ENCODE results near the gene HSD17B1.
"Not testable (repeated sequence)": the region's sequence is repeated elsewhere in the genome, so short reads cannot be mapped to it uniquely, and the experiment has no call there.

HSD17B1 gene, protein sequence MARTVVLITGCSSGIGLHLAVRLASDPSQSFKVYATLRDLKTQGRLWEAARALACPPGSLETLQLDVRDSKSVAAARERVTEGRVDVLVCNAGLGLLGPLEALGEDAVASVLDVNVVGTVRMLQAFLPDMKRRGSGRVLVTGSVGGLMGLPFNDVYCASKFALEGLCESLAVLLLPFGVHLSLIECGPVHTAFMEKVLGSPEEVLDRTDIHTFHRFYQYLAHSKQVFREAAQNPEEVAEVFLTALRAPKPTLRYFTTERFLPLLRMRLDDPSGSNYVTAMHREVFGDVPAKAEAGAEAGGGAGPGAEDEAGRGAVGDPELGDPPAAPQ

DNA sequence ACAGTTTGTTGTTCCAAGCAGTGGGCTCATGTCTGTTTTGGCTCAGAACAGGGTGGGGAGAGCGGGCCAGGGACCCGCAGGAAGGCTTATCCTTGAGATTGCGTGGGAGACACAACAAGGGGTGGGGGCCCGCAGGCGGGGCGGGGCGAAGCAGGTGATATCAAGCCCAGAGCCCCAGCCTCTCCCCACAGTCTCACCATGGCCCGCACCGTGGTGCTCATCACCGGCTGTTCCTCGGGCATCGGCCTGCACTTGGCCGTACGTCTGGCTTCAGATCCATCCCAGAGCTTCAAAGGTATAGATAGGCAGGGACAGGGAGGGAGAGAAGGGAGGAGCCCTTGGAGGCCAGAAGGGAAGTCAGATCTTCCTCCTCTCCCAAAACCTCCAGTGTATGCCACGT, at the start of gene HSD17B1:
Gene HSD17B1, plus strand, starts transcription at position 188 of the 400 bp plus-strand sequence. Its CDS starts 11 bp downstream, at position 199.
- DNase-seq (ENCODE audit: low read depth) = not testable (repeated sequence)

DNA sequence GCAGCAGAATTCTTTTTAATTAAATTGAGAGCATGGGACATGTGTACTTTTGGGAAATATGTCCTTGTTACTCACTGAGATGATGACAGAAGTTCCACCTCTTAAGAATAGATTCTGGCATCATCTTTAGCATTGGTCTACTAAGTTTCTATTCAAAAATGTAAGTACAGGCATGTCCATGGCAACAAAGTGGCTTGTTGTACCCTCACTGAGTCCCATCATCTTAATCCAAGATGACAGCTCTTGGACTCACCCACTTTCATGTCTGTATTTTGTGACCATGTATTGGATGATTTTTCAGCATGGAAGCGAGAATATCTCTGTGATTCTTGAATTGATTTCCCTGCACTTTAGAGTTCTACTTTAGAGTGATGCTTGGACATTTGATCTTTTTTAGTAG, 49.8 kb upstream of the HSD17B1 start:
- no peak for DNase-seq (ENCODE audit: low read depth)

DNA sequence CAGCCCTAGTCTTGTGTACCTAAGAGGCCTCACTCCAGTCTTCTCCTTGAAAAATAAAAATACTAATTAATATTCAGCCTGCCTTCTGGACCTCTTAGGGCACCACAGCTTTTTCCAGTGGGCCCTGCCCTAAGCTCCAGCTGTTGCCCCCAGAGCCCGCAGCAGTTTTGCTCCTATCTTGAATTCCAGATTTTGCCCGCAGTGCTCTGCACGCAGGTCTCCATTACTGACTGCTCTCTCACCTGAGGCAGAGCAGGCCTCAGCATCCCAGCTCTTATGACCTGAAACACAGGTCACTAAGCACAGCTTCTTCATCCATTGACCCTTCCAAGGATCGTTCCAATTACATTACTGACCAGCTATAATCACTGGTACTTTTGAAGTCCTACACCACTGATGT, 45.1 kb upstream of the HSD17B1 start:
- no peak for DNase-seq (ENCODE audit: low read depth)

DNA sequence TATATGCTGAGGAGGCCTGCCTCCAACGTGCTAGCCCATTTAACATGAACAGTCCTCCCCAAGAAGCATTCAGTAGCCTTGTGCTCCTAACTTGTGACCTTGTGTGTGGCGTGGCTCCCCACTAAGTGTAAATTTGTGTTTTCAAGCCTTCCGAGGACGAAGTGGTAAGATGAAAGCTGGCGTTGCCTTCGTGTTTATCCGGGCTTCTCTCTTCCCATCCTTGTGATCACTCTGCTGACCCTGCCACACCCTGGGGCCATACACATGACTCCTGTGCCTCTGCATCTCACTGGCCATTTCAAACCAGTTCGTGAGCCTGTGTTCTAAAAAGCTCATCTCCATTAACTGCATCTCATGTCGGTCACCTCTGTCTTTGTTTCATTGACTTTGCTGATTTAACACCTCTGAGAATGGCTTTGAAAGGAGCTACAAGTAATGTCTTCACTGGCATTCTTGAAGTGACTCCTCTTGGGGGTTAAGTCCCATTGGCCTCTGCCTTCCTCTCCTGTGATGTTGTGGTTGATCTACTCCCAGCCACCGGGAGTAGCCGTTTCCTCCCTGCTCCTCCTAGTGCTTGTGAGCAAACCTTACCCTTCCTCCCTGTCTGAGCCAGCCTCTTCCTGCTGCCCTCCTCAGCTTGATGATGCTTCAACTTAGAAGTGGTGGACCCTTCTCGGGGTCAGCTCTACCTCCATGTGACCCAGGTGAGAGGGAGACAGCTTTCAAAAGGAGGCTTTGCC, 44.1 kb upstream of the HSD17B1 start:
- DNase-seq (ENCODE audit: low read depth) = no peak

DNA sequence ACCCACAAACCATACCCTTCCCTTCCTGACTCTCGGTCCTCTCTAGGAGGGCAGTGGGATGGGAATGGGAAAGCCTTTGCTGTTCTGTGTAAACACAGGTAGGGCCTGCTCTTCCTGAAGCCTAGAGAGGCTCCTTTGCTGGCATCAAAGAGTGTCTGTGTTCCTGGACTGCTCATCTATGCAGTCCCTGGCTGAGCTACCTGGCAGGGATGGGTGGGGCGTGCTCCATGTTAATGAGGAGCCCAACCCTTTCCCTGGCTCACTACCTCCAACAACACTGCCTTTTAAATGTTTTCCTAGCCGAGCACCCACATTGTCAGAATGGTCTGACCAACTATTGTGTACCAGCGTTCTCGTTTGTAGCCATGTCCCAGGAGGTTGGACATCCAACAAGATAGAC, 43.3 kb upstream of the HSD17B1 start:
- no peak for DNase-seq (ENCODE audit: low read depth)

DNA sequence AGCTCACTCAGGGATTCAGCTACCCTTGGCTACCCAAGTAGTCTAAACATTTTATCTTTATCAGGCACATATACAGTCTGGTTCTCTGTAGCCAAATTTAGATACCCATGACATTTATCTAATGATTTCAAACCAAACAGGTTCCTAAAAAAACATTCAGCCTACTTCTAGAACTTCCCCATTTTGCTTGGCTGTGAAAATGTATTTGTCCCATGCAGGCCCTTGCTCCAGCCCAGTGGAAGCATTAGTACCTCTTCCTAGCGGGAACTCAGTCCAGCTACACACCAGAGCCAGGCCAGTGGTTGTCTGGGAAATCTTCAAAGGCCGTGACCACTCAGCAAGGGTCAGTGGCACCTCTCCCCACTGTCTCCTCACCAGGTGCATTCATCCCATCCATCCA, 42.9 kb upstream of the HSD17B1 start:
- DNase-seq (ENCODE audit: low read depth) = no peak

DNA sequence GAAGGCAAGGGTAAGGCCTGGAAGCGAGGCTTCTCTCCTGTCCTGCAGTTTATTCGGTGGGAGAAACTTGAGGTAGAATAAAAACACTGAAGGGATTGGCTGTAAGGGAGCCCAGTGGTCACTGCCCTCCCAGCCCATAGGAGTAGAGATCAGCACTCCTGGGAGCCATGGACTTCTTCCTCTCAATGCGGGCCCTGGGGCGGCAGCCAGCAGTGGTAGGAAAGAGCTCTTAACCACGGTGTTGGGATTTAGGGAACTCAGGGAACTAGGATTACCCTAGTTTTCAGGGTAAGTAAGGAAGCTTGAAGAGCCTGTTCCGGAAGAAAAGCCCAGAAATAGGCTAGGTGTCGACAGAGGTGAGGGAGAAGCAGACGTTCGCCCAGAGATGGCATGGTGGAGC, 40.5 kb upstream of the HSD17B1 start:
- DNase-seq (ENCODE audit: low read depth) = no peak

DNA sequence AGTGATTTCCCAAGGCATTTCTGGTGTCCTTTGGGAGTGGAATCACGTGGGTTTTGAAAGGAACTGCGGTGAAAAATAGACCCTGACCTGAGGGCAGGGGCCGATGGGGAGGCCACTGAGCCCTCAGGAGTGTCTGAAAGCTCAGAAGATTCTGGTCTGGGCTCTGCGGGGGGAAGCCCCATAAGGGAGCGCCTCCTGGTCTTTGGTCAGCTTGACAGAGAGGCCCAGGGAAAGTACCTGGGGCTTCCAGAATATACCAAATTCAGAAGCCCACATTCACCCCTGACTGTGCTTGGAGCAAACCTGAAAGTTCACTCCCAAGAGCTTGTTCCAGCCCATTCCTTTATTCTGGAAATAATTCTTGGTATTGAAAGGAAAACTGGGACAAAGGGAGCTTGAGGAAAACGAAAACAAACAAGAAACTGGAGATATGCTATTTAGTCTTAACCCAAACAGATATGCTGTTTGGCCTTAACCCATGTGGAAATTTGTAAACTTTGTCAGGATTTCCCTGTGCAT, 39.9 kb upstream of the HSD17B1 start:
- no peak for DNase-seq (ENCODE audit: low read depth)

DNA sequence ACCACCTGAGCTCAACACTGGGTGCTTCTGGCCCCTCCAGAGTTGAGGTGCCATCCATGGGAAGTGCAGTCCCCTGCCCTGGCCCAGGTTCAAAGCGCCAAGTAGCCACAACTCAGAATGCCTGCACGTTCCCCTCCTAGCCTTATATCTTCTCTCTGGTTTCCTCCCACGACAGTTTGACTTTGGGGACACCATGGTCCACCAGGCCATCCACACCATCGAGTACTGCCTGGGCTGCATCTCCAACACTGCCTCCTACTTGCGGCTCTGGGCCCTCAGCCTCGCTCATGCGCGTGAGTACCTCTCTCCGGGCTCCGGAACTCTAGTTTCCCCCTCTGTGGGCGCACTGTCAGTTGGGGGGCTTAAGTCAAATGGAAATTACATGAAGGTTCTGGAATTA, 39.0 kb upstream of the HSD17B1 start:
- DNase-seq (ENCODE audit: low read depth) = no peak

DNA sequence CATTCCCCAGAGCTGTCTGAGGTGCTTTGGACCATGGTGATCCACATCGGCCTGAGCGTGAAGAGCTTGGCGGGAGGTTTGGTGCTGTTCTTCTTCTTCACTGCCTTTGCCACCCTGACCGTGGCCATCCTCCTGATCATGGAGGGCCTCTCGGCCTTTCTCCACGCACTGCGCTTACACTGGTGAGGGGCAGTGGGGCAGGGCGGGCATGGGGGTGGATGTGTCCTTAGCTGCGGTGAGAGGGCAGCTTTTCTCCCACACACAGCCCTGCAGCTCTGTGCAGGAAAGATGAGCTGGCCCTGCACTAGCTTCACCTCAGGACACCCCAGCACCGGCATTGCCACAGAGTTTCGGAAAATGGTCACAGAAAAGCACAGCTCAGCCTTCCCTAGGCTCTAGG, 38.4 kb upstream of the HSD17B1 start:
- DNase-seq (ENCODE audit: low read depth) = no peak

DNA sequence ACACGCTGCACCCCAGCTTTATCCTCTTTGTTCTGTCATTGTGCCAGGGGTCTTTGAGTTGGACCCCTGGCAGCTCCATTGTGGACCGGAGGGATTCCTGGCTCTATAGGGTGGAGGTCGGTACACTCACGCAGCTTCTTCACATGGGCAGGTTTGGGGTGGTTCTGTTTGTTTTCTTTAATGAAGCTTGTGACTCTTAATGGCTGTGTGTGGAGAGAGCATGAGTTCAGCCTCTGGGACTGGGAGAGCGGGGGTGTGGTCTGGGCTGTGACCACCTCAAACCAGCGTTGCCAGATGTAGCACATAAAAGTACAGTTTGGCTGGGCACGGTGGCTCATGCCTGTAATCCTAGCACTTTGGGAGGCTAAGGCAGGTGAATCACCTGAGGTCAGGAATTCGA, 37.9 kb upstream of the HSD17B1 start:
- DNase-seq (ENCODE audit: low read depth) = no peak

DNA sequence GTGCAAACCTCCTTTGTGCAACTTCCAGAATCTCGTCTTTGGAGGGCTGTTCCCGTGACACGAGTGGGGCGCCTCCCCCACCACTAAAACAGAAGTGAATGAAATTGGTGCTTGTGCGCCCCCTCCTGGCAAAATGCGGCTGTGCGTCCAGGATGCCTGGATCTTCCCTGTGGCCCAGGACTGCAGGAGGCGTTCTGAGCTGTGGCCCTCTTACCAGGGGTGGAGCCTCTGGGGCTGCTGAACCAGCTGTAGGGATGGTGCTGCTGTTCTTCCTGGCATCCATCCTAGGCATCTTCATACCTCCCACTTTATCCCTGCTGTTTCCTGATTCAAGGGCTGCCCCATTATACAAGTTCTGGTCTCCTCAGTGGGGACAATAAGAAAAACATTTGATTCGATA, 35.2 kb upstream of the HSD17B1 start:
- DNase-seq (ENCODE audit: low read depth) = peak; percentile 84

DNA sequence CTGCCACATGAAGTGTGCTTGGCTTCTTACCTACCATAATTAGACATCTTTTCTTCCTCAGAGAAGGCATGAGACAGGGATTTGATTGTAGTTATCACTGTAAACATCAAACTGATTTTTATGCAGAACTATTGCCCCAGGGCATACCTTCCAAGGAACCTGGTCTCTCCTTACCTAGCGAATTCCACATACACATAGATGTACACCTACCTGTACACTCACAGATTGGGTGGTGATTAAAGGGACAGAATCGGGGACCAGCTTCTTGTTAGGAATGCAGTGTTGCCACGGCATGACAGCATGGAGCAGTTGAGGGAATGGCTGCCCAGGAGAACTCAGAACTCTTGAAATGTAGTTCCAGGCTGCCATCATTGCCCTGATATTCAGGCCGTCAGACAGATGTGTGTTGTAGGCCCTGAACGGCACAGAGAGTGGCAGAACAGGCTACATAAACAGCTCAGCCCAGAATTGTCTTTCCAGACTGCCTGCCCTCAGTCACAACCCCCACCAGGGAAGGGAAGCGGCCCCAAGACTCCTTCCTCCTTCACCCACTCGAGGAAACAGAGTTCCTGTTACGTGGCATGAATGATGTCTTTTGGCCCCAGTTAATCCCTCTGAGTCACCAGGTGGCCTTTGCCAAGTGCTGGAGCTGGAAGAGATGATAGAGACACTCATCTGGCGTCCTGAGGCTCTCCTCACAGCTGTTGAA, 34.5 kb upstream of the HSD17B1 start:
- DNase-seq (ENCODE audit: low read depth) = peak; percentile 97

DNA sequence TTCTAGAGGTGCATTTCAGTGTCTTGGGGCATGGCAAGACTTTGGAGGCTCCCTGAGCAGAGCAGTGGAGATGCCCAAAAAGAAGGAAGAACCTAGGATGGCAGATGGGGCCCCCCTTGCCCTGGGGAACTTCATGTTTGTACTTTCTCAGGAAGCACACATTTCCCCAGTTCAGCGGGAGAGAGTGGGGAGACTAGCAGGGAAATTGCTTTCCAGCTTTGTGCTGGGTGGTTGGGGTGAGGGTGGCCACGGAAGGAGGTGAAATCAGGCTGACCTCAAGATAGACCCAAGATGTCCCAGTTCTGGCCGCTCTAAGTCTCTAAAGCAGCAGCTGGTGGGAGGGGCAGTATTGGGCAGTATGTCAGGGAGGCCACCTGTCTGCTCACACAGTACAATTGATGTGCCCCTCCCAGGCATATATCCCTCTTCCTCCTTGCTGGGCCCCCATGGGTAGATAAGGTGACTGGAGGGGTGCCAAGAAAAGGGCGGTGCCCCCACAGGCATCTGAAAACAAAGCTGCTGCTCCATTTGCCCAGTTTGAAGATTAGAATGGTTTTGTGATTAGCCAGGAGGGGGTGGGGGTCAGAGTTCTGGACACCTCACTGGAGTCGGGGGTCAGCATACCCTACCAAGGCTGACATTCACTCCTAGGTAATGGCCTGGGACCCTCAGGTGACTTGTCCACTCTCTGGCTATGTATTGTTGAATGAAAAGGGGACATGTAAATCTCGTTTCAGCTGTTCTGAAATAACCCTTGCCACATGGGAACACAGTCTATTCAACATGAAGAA, 33.8 kb upstream of the HSD17B1 start:
- no peak for DNase-seq (ENCODE audit: low read depth)

DNA sequence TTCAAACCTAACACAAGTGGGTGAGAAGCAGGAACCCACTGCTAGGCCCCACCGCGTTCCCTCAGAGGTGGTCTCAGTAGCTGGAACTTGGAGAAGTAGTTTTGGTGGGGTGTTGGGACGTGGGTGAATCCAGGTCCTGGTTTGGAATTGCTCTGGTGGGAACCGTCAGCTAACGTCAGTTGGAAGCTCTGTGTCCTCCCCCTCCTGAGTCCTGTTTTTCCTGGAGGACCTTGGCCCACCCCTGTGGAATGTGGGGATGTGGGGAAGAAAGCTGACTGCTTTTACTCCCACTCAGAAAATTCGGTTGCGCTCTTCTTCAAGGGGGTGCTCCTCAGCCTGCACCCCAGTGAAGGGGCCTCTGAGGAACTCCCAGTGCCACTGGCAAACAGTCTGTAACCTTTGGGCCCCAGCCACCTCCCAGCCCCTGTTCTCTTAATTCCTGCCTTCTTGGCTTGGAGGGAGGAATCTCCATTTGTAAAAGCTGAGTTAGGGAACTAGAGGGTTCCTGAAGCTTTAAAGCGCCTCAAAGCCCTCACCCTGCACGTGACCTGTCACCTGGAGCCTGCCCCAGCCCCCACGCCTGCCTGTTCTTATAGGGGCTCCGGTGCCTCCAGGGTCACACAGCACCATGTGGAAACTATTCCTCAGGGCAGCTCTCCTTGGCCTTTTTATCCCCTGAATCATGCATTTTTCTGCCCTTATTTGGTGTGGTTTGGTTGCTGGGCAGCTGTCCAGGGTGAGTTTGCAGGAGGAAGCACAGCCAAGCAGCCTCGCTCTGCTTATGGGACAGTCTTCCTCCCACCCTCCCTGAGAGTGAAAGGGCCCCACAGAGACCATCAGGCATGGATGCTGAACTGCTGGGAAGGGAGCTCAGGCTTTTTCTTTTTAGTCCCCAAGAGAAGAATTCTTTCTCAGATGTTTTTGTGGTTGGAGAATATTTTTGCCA, 32.9 kb upstream of the HSD17B1 start:
- DNase-seq (ENCODE audit: low read depth) = peak; percentile 100

DNA sequence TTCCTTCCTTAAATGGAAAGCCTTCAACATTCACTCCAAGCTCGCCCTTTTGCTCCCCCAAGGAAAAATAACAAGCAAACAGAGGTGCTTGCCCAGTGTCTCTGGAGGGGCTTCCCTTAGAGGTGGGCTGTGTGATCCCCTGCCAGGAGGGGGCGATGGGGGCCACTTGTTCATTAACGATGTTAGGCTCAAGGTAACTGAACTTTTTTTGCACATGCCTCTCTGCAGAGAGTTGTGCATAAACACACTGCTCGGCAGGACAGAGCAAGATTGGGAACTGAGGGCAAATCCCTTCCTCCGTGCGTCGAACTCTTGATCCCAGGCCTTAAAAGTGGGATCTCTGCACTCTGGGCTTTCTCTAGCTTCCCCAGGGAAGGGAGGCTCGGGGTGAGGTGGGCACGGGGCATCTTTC, 32.2 kb upstream of the HSD17B1 start:
- DNase-seq (ENCODE audit: low read depth) = no peak

DNA sequence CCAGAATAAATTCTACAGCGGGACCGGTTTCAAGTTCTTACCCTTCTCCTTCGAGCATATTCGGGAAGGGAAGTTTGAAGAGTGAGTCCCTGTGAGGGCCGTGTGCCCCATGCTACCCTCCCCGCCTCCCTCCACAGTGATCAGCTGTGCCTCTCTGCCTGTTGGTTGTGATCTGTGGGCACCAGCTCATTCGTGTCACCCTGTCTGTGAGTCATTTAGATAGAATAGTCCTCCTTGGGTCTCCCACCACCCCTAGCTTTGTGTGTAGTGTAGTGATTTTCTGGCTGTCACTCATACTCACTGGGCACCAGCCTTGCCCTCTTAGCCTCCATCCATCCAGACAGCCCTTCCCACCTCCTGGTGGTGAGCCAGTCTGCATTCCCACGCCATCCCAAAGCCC, 31.7 kb upstream of the HSD17B1 start:
- DNase-seq (ENCODE audit: low read depth) = no peak

DNA sequence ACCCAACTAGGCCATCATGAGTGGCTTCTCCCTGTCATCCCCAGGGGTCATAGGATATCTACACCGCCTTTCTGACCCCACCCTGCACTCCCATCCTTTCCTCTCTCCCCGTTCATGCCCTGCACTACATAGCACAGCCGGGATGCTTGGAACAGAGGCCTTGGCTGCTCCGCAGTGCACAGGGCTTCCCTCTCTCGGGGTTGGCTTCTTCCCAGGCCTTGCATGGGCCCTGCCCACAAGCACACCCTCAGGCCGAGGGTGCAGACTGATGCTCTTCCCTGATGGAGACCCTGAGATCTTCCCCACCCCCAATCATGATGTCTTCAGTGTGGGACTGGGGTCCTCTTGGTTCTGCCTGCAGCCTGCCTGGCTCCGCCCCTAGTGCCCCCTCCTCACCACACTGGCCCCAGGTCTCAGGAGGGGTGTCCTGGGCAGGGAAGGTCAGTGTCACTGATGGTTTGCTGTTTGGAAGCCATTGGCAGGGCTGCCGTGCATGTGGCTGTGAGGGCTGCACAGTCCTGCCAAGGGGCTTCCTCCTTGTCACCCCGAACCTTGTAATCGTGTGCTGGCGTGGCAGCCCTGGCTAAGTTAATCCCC, 31.0 kb upstream of the HSD17B1 start:
- no peak for DNase-seq (ENCODE audit: low read depth)

DNA sequence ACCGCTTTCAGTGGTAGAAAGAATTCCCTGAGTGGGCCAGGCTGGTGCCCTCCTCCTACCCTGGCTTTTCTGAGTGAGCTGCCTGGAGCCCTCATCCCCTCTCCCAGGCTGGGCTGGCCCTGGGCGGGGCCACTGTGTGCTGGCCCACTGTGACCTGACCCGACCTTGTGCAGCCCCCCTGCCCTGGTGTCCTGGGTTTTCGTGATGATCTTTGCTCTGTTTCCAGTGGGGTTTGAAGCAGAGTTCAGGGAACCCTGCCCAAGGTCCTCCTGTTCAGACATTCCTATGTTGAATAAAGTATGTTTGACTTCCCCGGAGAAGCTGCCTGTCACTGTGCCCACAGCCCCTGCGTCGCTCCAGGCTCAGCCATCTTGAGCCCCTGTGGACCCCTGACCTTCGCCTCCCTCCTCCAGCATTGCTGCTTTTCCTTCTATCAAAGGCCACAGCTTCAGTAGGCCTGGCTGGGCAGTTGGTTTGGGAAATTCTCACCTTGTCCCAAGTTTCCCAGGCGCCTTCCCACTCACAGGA, 30.4 kb upstream of the HSD17B1 start:
- no peak for DNase-seq (ENCODE audit: low read depth)

DNA sequence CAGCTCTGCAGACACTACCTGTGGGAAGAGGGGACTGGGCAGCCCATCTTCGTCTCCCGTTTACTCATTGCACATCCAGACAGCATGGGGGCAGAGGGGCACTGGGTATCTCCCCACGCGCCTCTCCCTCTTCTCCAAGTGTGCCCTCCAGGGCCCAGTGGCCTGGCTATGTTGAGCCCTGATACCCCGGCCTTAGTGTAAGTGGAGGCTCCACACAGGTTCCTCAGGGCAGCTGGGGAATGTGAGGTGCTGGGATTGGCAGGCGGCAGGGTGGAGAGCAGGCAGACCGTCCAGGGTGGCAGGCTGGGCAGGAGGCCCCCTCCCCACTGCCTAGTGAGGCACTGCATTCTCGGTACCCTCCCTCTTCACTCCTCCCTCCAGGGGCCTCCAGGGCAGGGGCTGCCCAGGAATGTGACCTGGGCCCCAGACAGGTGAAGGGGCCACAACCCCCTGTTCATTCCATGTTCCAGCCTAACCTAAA, 29.9 kb upstream of the HSD17B1 start:
- DNase-seq (ENCODE audit: low read depth) = no peak
